ENCODE measurements around the gene ZG16B. TPM values are rescaled to one million over a fixed set of nuclear protein-coding genes. Genes with fewer than 3 reads are reported as not detected.

The ZG16B gene
- total RNA-seq (2022; extraction: Qiagen RNA extraction) = 0.74 to 1.2 TPM (median 0.82 TPM) in 5 replicates

GRCh38 chr16:2829501-2830354 lies at the start of gene ZG16B:
Gene ZG16B, plus strand, starts transcription at chr16:2830303. Its CDS starts 139 bp downstream, at chr16:2830442.

GRCh38 chr16:2787406-2787805 lies 42.7 kb upstream of the ZG16B start, which contains the start of gene PRSS33:
Gene PRSS33, minus strand, starts transcription at chr16:2787560. Its CDS starts 1,013 bp downstream, at chr16:2786547.

GRCh38 chr16:2816751-2817339 lies 13.3 kb upstream of the ZG16B start, which contains the start of gene PRSS21:
Gene PRSS21, plus strand, starts transcription at chr16:2817237. Its CDS starts 32 bp downstream, at chr16:2817269.

GRCh38 chr16:2857451-2858244 lies 27.5 kb downstream of the ZG16B start, which contains the start of gene PRSS22:
Gene PRSS22, minus strand, starts transcription at chr16:2858170. Its CDS starts 66 bp downstream, at chr16:2858104.

Other genes with a start within 250 kb of the ZG16B start
- gene KCTD5, start 147.8 kb upstream of the ZG16B start, total RNA-seq (2022; extraction: Qiagen RNA extraction) = 34.8 to 46.0 TPM (median 43.1 TPM) in 5 replicates
- 0.89 to 1.7 TPM (median 1.5 TPM) in 5 replicates for gene PRSS27, start 110.1 kb upstream of the ZG16B start, total RNA-seq (2022; extraction: Qiagen RNA extraction)
- gene SRRM2, start 77.7 kb upstream of the ZG16B start, total RNA-seq (2022; extraction: Qiagen RNA extraction) = 298 to 435 TPM (median 394 TPM) in 5 replicates
- 441 to 526 TPM (median 493 TPM) in 5 replicates for gene ELOB, start 53.0 kb upstream of the ZG16B start, total RNA-seq (2022; extraction: Qiagen RNA extraction)
- gene PRSS33, start 42.7 kb upstream of the ZG16B start, total RNA-seq (2022; extraction: Qiagen RNA extraction) = not detected in 5 replicates
- not detected in 5 replicates for gene PRSS41, start 31.8 kb upstream of the ZG16B start, total RNA-seq (2022; extraction: Qiagen RNA extraction)
- gene PRSS21, start 13.1 kb upstream of the ZG16B start, total RNA-seq (2022; extraction: Qiagen RNA extraction) = 0.14 to 0.35 TPM in 2 of 5 replicates, not detected in the others
- 1.2 to 2.8 TPM (median 2.4 TPM) in 5 replicates for gene PRSS22, start 27.9 kb downstream of the ZG16B start, total RNA-seq (2022; extraction: Qiagen RNA extraction)
- 47.2 to 60.5 TPM (median 56.0 TPM) in 5 replicates for gene FLYWCH2, start 52.9 kb downstream of the ZG16B start, total RNA-seq (2022; extraction: Qiagen RNA extraction)
- gene FLYWCH1, start 81.6 kb downstream of the ZG16B start, total RNA-seq (2022; extraction: Qiagen RNA extraction) = 18.4 to 33.4 TPM (median 28.8 TPM) in 5 replicates
- gene KREMEN2, start 134.0 kb downstream of the ZG16B start, total RNA-seq (2022; extraction: Qiagen RNA extraction) = 0.74 to 2.4 TPM (median 2.2 TPM) in 5 replicates
- 29.3 to 49.0 TPM (median 45.3 TPM) in 5 replicates for gene PAQR4, start 139.0 kb downstream of the ZG16B start, total RNA-seq (2022; extraction: Qiagen RNA extraction)
- gene PKMYT1, start 150.1 kb downstream of the ZG16B start, total RNA-seq (2022; extraction: Qiagen RNA extraction) = 58.3 to 101 TPM (median 92.1 TPM) in 5 replicates
- 0.30 to 0.52 TPM (median 0.35 TPM) in 5 replicates for gene CLDN9, start 182.6 kb downstream of the ZG16B start, total RNA-seq (2022; extraction: Qiagen RNA extraction)
- gene CLDN6, start 187.9 kb downstream of the ZG16B start, total RNA-seq (2022; extraction: Qiagen RNA extraction) = 0.30 to 0.53 TPM (median 0.35 TPM) in 5 replicates
- 461 to 723 TPM (median 621 TPM) in 5 replicates for gene TNFRSF12A, start 190.1 kb downstream of the ZG16B start, total RNA-seq (2022; extraction: Qiagen RNA extraction)
- gene HCFC1R1, start 193.6 kb downstream of the ZG16B start, total RNA-seq (2022; extraction: Qiagen RNA extraction) = 204 to 258 TPM (median 252 TPM) in 5 replicates
- 24.3 to 39.1 TPM (median 34.7 TPM) in 5 replicates for gene THOC6, start 193.7 kb downstream of the ZG16B start, total RNA-seq (2022; extraction: Qiagen RNA extraction)
- not detected in 5 replicates for gene BICDL2, start 206.6 kb downstream of the ZG16B start, total RNA-seq (2022; extraction: Qiagen RNA extraction)
- 0.52 to 1.0 TPM (median 0.90 TPM) in 5 replicates for gene MMP25, start 216.3 kb downstream of the ZG16B start, total RNA-seq (2022; extraction: Qiagen RNA extraction)
- gene IL32, start 235.3 kb downstream of the ZG16B start, total RNA-seq (2022; extraction: Qiagen RNA extraction) = 22.4 to 40.0 TPM (median 27.1 TPM) in 5 replicates

All from A549 treated with CORT108297 at 1 μM for 4 hours (cell line).